CD4-positive, CD25-positive, alpha-beta regulatory T cell (primary cell): ENCODE data around the gene SVEP1. TPM values are rescaled to one million over a fixed set of nuclear protein-coding genes. Genes with fewer than 3 reads are reported as not detected.

Experiments
- ATAC-seq, 2 donors: fragments of 150-1000 bp; cut with Tn5 transposase; one replicate each; pipeline ENCODE4 v1.10.0; 2021; ENCODE audit warnings: low read depth in 2 of 2, moderate number of reproducible peaks in 2 of 2, moderate library complexity in 1 of 2
- DNase-seq, 3 donors: peaks; one replicate each; pipeline versions ENCODE4 v3.0.0 to v3.0.0-alpha.2; 2012 to 2022; ENCODE audit warnings: mixed read lengths in 1 of 3
- H3K27ac ChIP-seq: one replicate; pipeline ENCODE4 v1.7.0; 2013; ENCODE audit warnings: mild to moderate bottlenecking, low read length; ENCODE audit not compliant: insufficient read depth, poor library complexity, severe bottlenecking
- H3K27me3 ChIP-seq: one replicate; pipeline ENCODE4 v1.7.0; 2013; ENCODE audit warnings: low read length; ENCODE audit not compliant: control insufficient read depth, insufficient read depth
- H3K36me3 ChIP-seq: one replicate; pipeline ENCODE4 v1.7.0; 2013; ENCODE audit warnings: mild to moderate bottlenecking, low read length, moderate library complexity; ENCODE audit not compliant: control insufficient read depth, insufficient read depth
- H3K4me1 ChIP-seq: 2 replicates; pipeline ENCODE4 v1.7.0; 2013; ENCODE audit warnings: mild to moderate bottlenecking, low read length; ENCODE audit not compliant: insufficient read depth, control insufficient read depth, poor library complexity, severe bottlenecking
- H3K4me3 ChIP-seq: one replicate; pipeline ENCODE4 v1.7.0; 2013; ENCODE audit warnings: low read depth, mild to moderate bottlenecking, low read length, moderate library complexity
- H3K9me3 ChIP-seq, 2 experiments: 1 replicate in 1 of 2; 2 replicates in 1 of 2; pipeline ENCODE4 v1.7.0; 2013; ENCODE audit warnings: low read length in 2 of 2, mild to moderate bottlenecking in 1 of 2, moderate library complexity in 1 of 2; ENCODE audit not compliant: control insufficient read depth in 2 of 2
- H3K27ac Mint-ChIP-seq, 3 donors: one replicate each; pipeline ENCODE4 v1.8.0; 2020 to 2022; ENCODE audit warnings: mild to moderate bottlenecking in 3 of 3, mixed read lengths in 3 of 3, moderate library complexity in 2 of 3
- H3K27me3 Mint-ChIP-seq: one replicate; pipeline ENCODE4 v1.8.0; 2022; ENCODE audit warnings: mild to moderate bottlenecking, mixed read lengths
- H3K36me3 Mint-ChIP-seq: one replicate; pipeline ENCODE4 v1.8.0; 2020; ENCODE audit warnings: mixed read lengths
- H3K4me1 Mint-ChIP-seq, 4 donors: one replicate each; pipeline ENCODE4 v1.8.0; 2020 to 2022; ENCODE audit warnings: mixed read lengths in 4 of 4, mild to moderate bottlenecking in 1 of 4
- H3K4me3 Mint-ChIP-seq, 4 donors: one replicate each; pipeline ENCODE4 v1.8.0; 2020 to 2022; ENCODE audit warnings: mild to moderate bottlenecking in 4 of 4, mixed read lengths in 4 of 4, moderate library complexity in 3 of 4
- H3K9me3 Mint-ChIP-seq, 7 donors: one replicate each; pipeline ENCODE4 v1.8.0; 2020 to 2022; ENCODE audit warnings: mixed read lengths in 7 of 7, mild to moderate bottlenecking in 3 of 7, moderate library complexity in 2 of 7
- polyA plus RNA-seq, 4 donors: library from polyadenylated mRNA; unstranded; fragments of 300-500 nt; fragmentation: Illumina TruSeq; gene quantifications; one replicate each; pipeline ENCODE4 v1.2.3, GENCODE V29; 2021
- total RNA-seq: library from RNA; stranded (reverse); gene quantifications from one replicate; pipeline ENCODE4 v1.2.3, GENCODE V29; 2022

Gene SVEP1
- 0.12 TPM for total RNA-seq
- not detected for polyA plus RNA-seq

GRCh38 chr9:110579034-110579861 is at the start of gene SVEP1:
TSS of gene SVEP1 (minus strand) at chr9:110579741. CDS start at chr9:110579543, 198 bp downstream.
- H3K27me3 ChIP-seq: peaks cover 9% of the 10 kb centered on the region
- H3K27me3 Mint-ChIP-seq: peaks cover 33% of the 10 kb centered on the region
- no peaks in the 10 kb centered on the region for H3K36me3 Mint-ChIP-seq
- DNase-seq (peak in 1 of 3 donors; percentile 2), ATAC-seq (no peak)
- H3K9me3 ChIP-seq: no peaks in the 10 kb centered on the region
- H3K4me1 ChIP-seq: no peaks in the 10 kb centered on the region
- peaks cover 0 to 7% (median 0%) of the 10 kb centered on the region in 7 donors for H3K9me3 Mint-ChIP-seq
- no peak within 1 kb of the TSS for H3K4me3 ChIP-seq
- H3K27ac ChIP-seq: no peak within 1 kb of the TSS
- H3K4me1 Mint-ChIP-seq: peaks cover 0 to 2% (median 0%) of the 10 kb centered on the region in 4 donors
- H3K4me3 Mint-ChIP-seq: no peak within 1 kb of the TSS
- no peak within 1 kb of the TSS for H3K27ac Mint-ChIP-seq
- H3K36me3 ChIP-seq: no peaks in the 10 kb centered on the region

GRCh38 chr9:110626101-110626829 is 46.7 kb upstream of the SVEP1 start:
- ATAC-seq: no peak

GRCh38 chr9:110623462-110624025 is 44.0 kb upstream of the SVEP1 start:
- Mint-ChIP-seq H3K4me3 (no peak overlapping the region), H3K36me3 (no peaks in the 10 kb centered on the region), H3K27me3 (peaks cover 4% of the 10 kb centered on the region), H3K4me1 (no peaks in the 10 kb centered on the region), H3K27ac (no peak overlapping the region), H3K9me3 (no peaks in the 10 kb centered on the region)
- DNase-seq: peak in 1 of 3 donors; percentile 44
- H3K9me3 ChIP-seq: no peaks in the 10 kb centered on the region
- no peaks in the 10 kb centered on the region for H3K4me1 ChIP-seq
- H3K27me3 ChIP-seq: peaks cover 1% of the 10 kb centered on the region
- no peak overlapping the region for H3K27ac ChIP-seq
- H3K4me3 ChIP-seq: no peak overlapping the region
- no peak for ATAC-seq
- H3K36me3 ChIP-seq: no peaks in the 10 kb centered on the region

More at GRCh38 chr9:110626101-110626829, 46.7 kb upstream of the SVEP1 start:
- Mint-ChIP-seq H3K4me1 (no peaks in the 10 kb centered on the region), H3K27ac (no peak overlapping the region), H3K4me3 (no peak overlapping the region), H3K27me3 (peaks cover 4% of the 10 kb centered on the region), H3K9me3 (no peaks in the 10 kb centered on the region), H3K36me3 (no peaks in the 10 kb centered on the region)
- Histone ChIP-seq H3K9me3 (no peaks in the 10 kb centered on the region), H3K4me3 (no peak overlapping the region), H3K27ac (no peak overlapping the region), H3K4me1 (no peaks in the 10 kb centered on the region), H3K27me3 (peaks cover 1% of the 10 kb centered on the region), H3K36me3 (no peaks in the 10 kb centered on the region)
- DNase-seq: peak in 1 of 3 donors; percentile 22

- H3K36me3 Mint-ChIP-seq: no peaks in the 10 kb centered on the region
- Histone ChIP-seq H3K27ac (no peak overlapping the region), H3K4me3 (no peak overlapping the region), H3K27me3 (peaks cover 1% of the 10 kb centered on the region), H3K9me3 (no peaks in the 10 kb centered on the region), H3K36me3 (no peaks in the 10 kb centered on the region), H3K4me1 (no peaks in the 10 kb centered on the region)
- no peaks in the 10 kb centered on the region for H3K9me3 Mint-ChIP-seq
- H3K4me1 Mint-ChIP-seq: no peaks in the 10 kb centered on the region
- DNase-seq (no peak), ATAC-seq (no peak)
- no peak overlapping the region for H3K27ac Mint-ChIP-seq
- no peaks in the 10 kb centered on the region for H3K27me3 Mint-ChIP-seq
- H3K4me3 Mint-ChIP-seq: no peak overlapping the region
Observed at GRCh38 chr9:110622368-110622767, 42.8 kb upstream of the SVEP1 start.

- Mint-ChIP-seq H3K4me3 (no peak overlapping the region), H3K4me1 (no peaks in the 10 kb centered on the region), H3K27ac (no peak overlapping the region), H3K36me3 (no peaks in the 10 kb centered on the region), H3K27me3 (no peaks in the 10 kb centered on the region), H3K9me3 (no peaks in the 10 kb centered on the region)
- ATAC-seq (no peak), DNase-seq (no peak)
- Histone ChIP-seq H3K27ac (no peak overlapping the region), H3K4me1 (no peaks in the 10 kb centered on the region), H3K36me3 (no peaks in the 10 kb centered on the region), H3K9me3 (no peaks in the 10 kb centered on the region), H3K4me3 (no peak overlapping the region), H3K27me3 (no peaks in the 10 kb centered on the region)
Observed at GRCh38 chr9:110620726-110621125, 41.2 kb upstream of the SVEP1 start.

GRCh38 chr9:110619831-110620230 is 40.3 kb upstream of the SVEP1 start:
- Mint-ChIP-seq H3K4me3 (no peak overlapping the region), H3K4me1 (no peaks in the 10 kb centered on the region), H3K27me3 (no peaks in the 10 kb centered on the region), H3K9me3 (peaks cover 0 to under 1% (median 0%) of the 10 kb centered on the region in 7 donors), H3K27ac (no peak overlapping the region), H3K36me3 (no peaks in the 10 kb centered on the region)
- Histone ChIP-seq H3K4me3 (no peak overlapping the region), H3K27ac (no peak overlapping the region), H3K27me3 (no peaks in the 10 kb centered on the region), H3K4me1 (no peaks in the 10 kb centered on the region), H3K9me3 (no peaks in the 10 kb centered on the region), H3K36me3 (no peaks in the 10 kb centered on the region)
- ATAC-seq (no peak), DNase-seq (no peak)

GRCh38 chr9:110615498-110615897 is 36.0 kb upstream of the SVEP1 start:
- Mint-ChIP-seq H3K4me1 (no peaks in the 10 kb centered on the region), H3K4me3 (no peak overlapping the region), H3K9me3 (peaks cover 0 to 4% (median 0%) of the 10 kb centered on the region in 7 donors), H3K27me3 (no peaks in the 10 kb centered on the region), H3K36me3 (no peaks in the 10 kb centered on the region), H3K27ac (no peak overlapping the region)
- Histone ChIP-seq H3K27me3 (no peaks in the 10 kb centered on the region), H3K9me3 (no peaks in the 10 kb centered on the region), H3K4me3 (no peak overlapping the region), H3K4me1 (no peaks in the 10 kb centered on the region), H3K27ac (no peak overlapping the region), H3K36me3 (no peaks in the 10 kb centered on the region)
- ATAC-seq (no peak), DNase-seq (no peak)
